CD14-positive monocyte (primary cell): Measurements from ENCODE around the gene THSD4. TPM values are rescaled to one million over a fixed set of nuclear protein-coding genes. Genes with fewer than 3 reads are reported as not detected.

ENCODE experiments used
- DNase-seq, 3 donors: peaks; one replicate each; pipeline ENCODE4 v3.0.0-alpha.2; 2011 to 2022
- H2AFZ ChIP-seq: 2 replicates; pipeline ENCODE4 v1.6.0; 2012; ENCODE audit warnings: mild to moderate bottlenecking, low read depth, low read length, inconsistent platforms; ENCODE audit not compliant: insufficient read depth, poor library complexity, severe bottlenecking
- H3K27ac ChIP-seq, 2 donors: 1 replicate in 1 of 2; 2 replicates in 1 of 2; pipeline ENCODE4 v1.5.1; 2012 to 2013; ENCODE audit warnings: low read length in 2 of 2, control low read depth in 1 of 2, inconsistent platforms in 1 of 2, low read depth in 1 of 2, mild to moderate bottlenecking in 1 of 2
- H3K27me3 ChIP-seq, 2 donors: one replicate each; pipeline versions ENCODE4 v1.6.0 to v1.6.1; 2011 to 2013; ENCODE audit warnings: low read length in 2 of 2; ENCODE audit not compliant: control insufficient read depth in 2 of 2, insufficient read depth in 2 of 2
- H3K36me3 ChIP-seq, 2 donors: replicated peaks in 1 of 2; 1 replicate in 1 of 2; 2 replicates in 1 of 2; pipeline versions ENCODE4 v1.5.1 to v1.6.1; 2012 to 2013; ENCODE audit warnings: low read length in 2 of 2, control low read depth in 1 of 2, inconsistent platforms in 1 of 2, mild to moderate bottlenecking in 1 of 2; ENCODE audit not compliant: insufficient read depth in 2 of 2, control insufficient read depth in 1 of 2
- H3K4me1 ChIP-seq, 2 donors: 1 replicate in 1 of 2; 2 replicates in 1 of 2; pipeline versions ENCODE4 v1.5.1 to v1.6.1; 2012 to 2013; ENCODE audit warnings: low read length in 2 of 2, control low read depth in 1 of 2, inconsistent platforms in 1 of 2, mild to moderate bottlenecking in 1 of 2, moderate library complexity in 1 of 2; ENCODE audit not compliant: insufficient read depth in 2 of 2, control insufficient read depth in 1 of 2
- H3K4me2 ChIP-seq: replicated peaks from 2 replicates; pipeline ENCODE3; 2012; ENCODE audit warnings: low read length, moderate library complexity, mild to moderate bottlenecking; ENCODE audit not compliant: poor library complexity, severe bottlenecking; ENCODE audit errors: extremely low read depth
- H3K4me3 ChIP-seq, 3 experiments: fragments of 200-600 bp in 1 of 3; sonication (generic) in 1 of 3; replicated peaks in 1 of 3; 1 replicate in 2 of 3; 2 replicates in 1 of 3; pipeline ENCODE4 v1.5.1; 2011 to 2013; ENCODE audit warnings: low read length in 3 of 3, mild to moderate bottlenecking in 3 of 3, control low read depth in 2 of 3, low read depth in 2 of 3, inconsistent platforms in 1 of 3, moderate library complexity in 1 of 3
- H3K79me2 ChIP-seq: 2 replicates; pipeline ENCODE4 v1.6.0; 2012; ENCODE audit warnings: mild to moderate bottlenecking, control low read depth, inconsistent platforms, low read length, moderate library complexity; ENCODE audit not compliant: insufficient read depth
- H3K9ac ChIP-seq: 2 replicates; pipeline ENCODE4 v1.6.0; 2017; ENCODE audit warnings: low read length, mild to moderate bottlenecking; ENCODE audit not compliant: insufficient read depth, poor library complexity, severe bottlenecking
- H3K9me3 ChIP-seq, 2 donors: replicated peaks in 1 of 2; 1 replicate in 1 of 2; 2 replicates in 1 of 2; pipeline versions ENCODE4 v1.5.1 to v1.6.1; 2012 to 2013; ENCODE audit warnings: low read length in 2 of 2, control low read depth in 1 of 2; ENCODE audit not compliant: control insufficient read depth in 1 of 2, insufficient read depth in 1 of 2
- H4K20me1 ChIP-seq: 2 replicates; pipeline ENCODE4 v1.6.0; 2012; ENCODE audit warnings: mild to moderate bottlenecking, low read length, control low read depth, moderate library complexity; ENCODE audit not compliant: insufficient read depth
- H3K27ac Mint-ChIP-seq, 7 donors: one replicate each; pipeline ENCODE4 v1.8.0; 2020; ENCODE audit warnings: mild to moderate bottlenecking in 7 of 7, mixed read lengths in 7 of 7, moderate library complexity in 6 of 7, inconsistent platforms in 2 of 7
- H3K27me3 Mint-ChIP-seq, 3 donors: one replicate each; pipeline ENCODE4 v1.8.0; 2021 to 2022; ENCODE audit warnings: low read depth in 3 of 3, mild to moderate bottlenecking in 3 of 3, mixed read lengths in 3 of 3, moderate library complexity in 3 of 3, inconsistent platforms in 1 of 3
- H3K36me3 Mint-ChIP-seq, 2 donors: one replicate each; pipeline ENCODE4 v1.8.0; 2020; ENCODE audit warnings: mixed read lengths in 2 of 2, inconsistent platforms in 1 of 2, mild to moderate bottlenecking in 1 of 2
- H3K4me1 Mint-ChIP-seq: one replicate; pipeline ENCODE4 v1.8.0; 2020; ENCODE audit warnings: mild to moderate bottlenecking, mixed read lengths
- H3K4me3 Mint-ChIP-seq, 2 donors: one replicate each; pipeline ENCODE4 v1.8.0; 2020; ENCODE audit warnings: mild to moderate bottlenecking in 2 of 2, mixed read lengths in 2 of 2, moderate library complexity in 1 of 2
- H3K9me3 Mint-ChIP-seq, 7 donors: one replicate each; pipeline ENCODE4 v1.8.0; 2020 to 2022; ENCODE audit warnings: mixed read lengths in 7 of 7, mild to moderate bottlenecking in 6 of 7, moderate library complexity in 6 of 7, inconsistent platforms in 2 of 7
- WGBS: methylation state at CpG from one replicate; pipeline ENCODE4 v1.1.5; 2013; ENCODE audit warnings: missing lambda C conversion rate; ENCODE audit not compliant: insufficient coverage; 5-methylcytosine and 5-hydroxymethylcytosine counted together
- intact Hi-C, 2 donors: fragments of 100-400 bp; cut with micrococcal nuclease; formaldehyde crosslinking; loops; one replicate each; pipeline versions ENCODE4 v1.15.0 to v1.15.1; 2023
- polyA plus RNA-seq, 3 donors: library from polyadenylated mRNA; depleted of rRNA in 1 of 3; unstranded in 2 of 3; stranded (reverse) in 1 of 3; fragments of 300-500 nt in 2 of 3; fragments of >200 nt in 1 of 3; fragmentation: Illumina TruSeq in 2 of 3; gene quantifications; 1 replicate in 2 of 3; 2 replicates in 1 of 3; pipeline ENCODE4 v1.2.3, GENCODE V29; 2012 to 2021
- TF ChIP-seq, protein P1 (sequence below): fragments of 200-600 bp; IDR thresholded peaks from one replicate; pipeline ENCODE4 v1.8.0; 2022; ENCODE audit warnings: antibody characterized with exemption, mild to moderate bottlenecking

Gene THSD4
- polyA plus RNA-seq, 3 donors = not detected

DNA sequence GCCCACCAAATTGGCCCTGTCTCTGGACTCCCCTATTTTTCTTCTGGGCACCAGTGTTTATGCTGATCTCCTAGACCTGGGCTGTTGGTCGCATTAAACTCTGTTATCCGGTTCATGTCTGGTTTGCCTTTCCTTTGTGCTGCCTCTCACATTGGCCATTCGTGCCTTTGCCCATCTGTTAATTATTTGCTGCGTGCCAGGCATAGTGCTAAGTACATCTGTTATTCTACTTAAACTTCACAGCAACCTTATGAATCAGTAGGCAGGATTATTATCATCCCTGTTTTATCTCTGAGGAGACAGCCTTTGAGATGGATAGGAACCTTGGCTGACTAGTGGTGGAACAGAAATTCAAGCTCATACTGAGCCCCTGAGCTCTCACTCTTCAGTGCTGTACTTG lies 76.0 kb downstream of the THSD4 start:
- WGBS = 84% methylated on average over 3 of the region's 4 CpGs
- TF ChIP-seq, protein P1, sequence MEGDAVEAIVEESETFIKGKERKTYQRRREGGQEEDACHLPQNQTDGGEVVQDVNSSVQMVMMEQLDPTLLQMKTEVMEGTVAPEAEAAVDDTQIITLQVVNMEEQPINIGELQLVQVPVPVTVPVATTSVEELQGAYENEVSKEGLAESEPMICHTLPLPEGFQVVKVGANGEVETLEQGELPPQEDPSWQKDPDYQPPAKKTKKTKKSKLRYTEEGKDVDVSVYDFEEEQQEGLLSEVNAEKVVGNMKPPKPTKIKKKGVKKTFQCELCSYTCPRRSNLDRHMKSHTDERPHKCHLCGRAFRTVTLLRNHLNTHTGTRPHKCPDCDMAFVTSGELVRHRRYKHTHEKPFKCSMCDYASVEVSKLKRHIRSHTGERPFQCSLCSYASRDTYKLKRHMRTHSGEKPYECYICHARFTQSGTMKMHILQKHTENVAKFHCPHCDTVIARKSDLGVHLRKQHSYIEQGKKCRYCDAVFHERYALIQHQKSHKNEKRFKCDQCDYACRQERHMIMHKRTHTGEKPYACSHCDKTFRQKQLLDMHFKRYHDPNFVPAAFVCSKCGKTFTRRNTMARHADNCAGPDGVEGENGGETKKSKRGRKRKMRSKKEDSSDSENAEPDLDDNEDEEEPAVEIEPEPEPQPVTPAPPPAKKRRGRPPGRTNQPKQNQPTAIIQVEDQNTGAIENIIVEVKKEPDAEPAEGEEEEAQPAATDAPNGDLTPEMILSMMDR = no peak
- H4K20me1 ChIP-seq = no peaks in the 10 kb centered on the region
- H2AFZ ChIP-seq = no peak overlapping the region
- no peak overlapping the region for H3K9ac ChIP-seq
- no peak overlapping the region for H3K4me3 ChIP-seq
- DNase-seq = no peak
- H3K27ac Mint-ChIP-seq = no peak overlapping the region
- H3K36me3 Mint-ChIP-seq = no peaks in the 10 kb centered on the region
- H3K9me3 ChIP-seq = no peaks in the 10 kb centered on the region
- H3K79me2 ChIP-seq = no peaks in the 10 kb centered on the region
- intact Hi-C loops = no loop called here
- no peaks in the 10 kb centered on the region for H3K4me1 ChIP-seq
- no peaks in the 10 kb centered on the region for H3K27me3 ChIP-seq
- H3K27me3 Mint-ChIP-seq = peaks cover 0 to 8% (median under 1%) of the 10 kb centered on the region in 3 donors
- peaks cover 0 to 12% (median 4%) of the 10 kb centered on the region in 7 donors for H3K9me3 Mint-ChIP-seq
- no peak overlapping the region for H3K4me3 Mint-ChIP-seq
- no peaks in the 10 kb centered on the region for H3K4me1 Mint-ChIP-seq
- no peak overlapping the region for H3K27ac ChIP-seq
- no peaks in the 10 kb centered on the region for H3K36me3 ChIP-seq
- H3K4me2 ChIP-seq = no peak overlapping the region

DNA sequence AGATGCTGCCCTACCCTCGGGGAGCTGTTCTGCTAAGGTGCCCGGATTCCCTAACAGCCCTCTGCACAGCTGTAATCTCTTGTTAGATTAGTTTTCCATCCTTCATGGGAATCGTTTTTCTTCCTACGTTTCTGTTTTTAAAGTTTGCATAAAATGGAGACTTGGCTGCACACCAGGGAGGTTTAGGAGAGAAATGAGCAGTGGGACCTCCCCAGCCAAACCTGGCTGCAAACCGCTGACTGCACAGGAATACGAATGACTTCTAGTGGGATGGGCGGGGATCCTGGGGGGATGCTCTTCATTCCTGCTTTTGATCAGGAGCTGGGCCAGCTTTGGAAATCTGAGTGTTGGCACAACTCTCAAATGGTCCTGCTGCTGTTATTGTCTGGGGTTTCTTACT lies 77.5 kb downstream of the THSD4 start:
- no peak for DNase-seq
- Histone ChIP-seq H3K4me1 (no peaks in the 10 kb centered on the region), H3K79me2 (no peaks in the 10 kb centered on the region), H3K36me3 (no peaks in the 10 kb centered on the region), H3K4me3 (no peak overlapping the region), H3K27ac (no peak overlapping the region), H3K27me3 (no peaks in the 10 kb centered on the region), H3K4me2 (no peak overlapping the region), H3K9me3 (no peaks in the 10 kb centered on the region), H2AFZ (no peak overlapping the region), H3K9ac (no peak overlapping the region), H4K20me1 (no peaks in the 10 kb centered on the region)
- Mint-ChIP-seq H3K4me3 (no peak overlapping the region), H3K27me3 (peaks cover 0 to 8% (median 0%) of the 10 kb centered on the region in 3 donors), H3K27ac (no peak overlapping the region), H3K36me3 (no peaks in the 10 kb centered on the region), H3K9me3 (peaks cover 0 to 12% (median 4%) of the 10 kb centered on the region in 7 donors), H3K4me1 (no peaks in the 10 kb centered on the region)
- intact Hi-C loops = no loop called here
- 100% methylated on average over 2 of the region's 7 CpGs for WGBS
- TF ChIP-seq, protein P1 = no peak
